Spinal cord (tissue), 10 donors: ENCODE data around the gene ECSIT. TPM values are rescaled to one million over a fixed set of nuclear protein-coding genes. Genes with fewer than 3 reads are reported as not detected.
"Not testable (repeated sequence)": the region's sequence is repeated elsewhere in the genome, so short reads cannot be mapped to it uniquely, and the experiment has no call there.

ENCODE experiments used
- DNase-seq, 6 donors: peaks; one replicate each; pipeline versions ENCODE4 v3.0.0 to v3.0.0-alpha.2; 2013 to 2015; ENCODE audit warnings: low spot score in 6 of 6, low read depth in 4 of 6
- H3K27ac ChIP-seq: one replicate; pipeline ENCODE4 v1.5.1; 2013; ENCODE audit warnings: low read depth, low read length, control low read depth
- H3K27me3 ChIP-seq: one replicate; pipeline ENCODE4 v1.6.1; 2013; ENCODE audit warnings: low read length; ENCODE audit not compliant: control insufficient read depth, insufficient read depth
- H3K36me3 ChIP-seq: one replicate; pipeline ENCODE4 v1.6.1; 2013; ENCODE audit warnings: low read length; ENCODE audit not compliant: control insufficient read depth, insufficient read depth
- H3K4me1 ChIP-seq: one replicate; pipeline ENCODE4 v1.6.1; 2013; ENCODE audit warnings: low read length; ENCODE audit not compliant: control insufficient read depth, insufficient read depth
- H3K4me3 ChIP-seq: one replicate; pipeline ENCODE4 v1.5.1; 2013; ENCODE audit warnings: low read depth, low read length, control low read depth
- H3K9me3 ChIP-seq: one replicate; pipeline ENCODE4 v1.6.1; 2013; ENCODE audit warnings: low read length; ENCODE audit not compliant: control insufficient read depth, insufficient read depth
- WGBS: methylation state at CpG from one replicate; pipeline ENCODE4 v1.1.5; 2013; ENCODE audit warnings: missing lambda C conversion rate; ENCODE audit not compliant: insufficient coverage; 5-methylcytosine and 5-hydroxymethylcytosine counted together
- polyA plus RNA-seq, 2 donors: library from polyadenylated mRNA; unstranded; fragments of 120-200 nt; gene quantifications; one replicate each; pipeline ENCODE4 v1.2.1, GENCODE V29; 2013; ENCODE audit not compliant: insufficient read length in 2 of 2
- total RNA-seq, 2 donors: library from RNA; depleted of rRNA in 1 of 2; stranded (reverse); fragments of 120-200 nt in 1 of 2; fragments of >200 nt in 1 of 2; gene quantifications; one replicate each; pipeline versions ENCODE4 v1.2.3 to v1.2.4, GENCODE V29; 2013 to 2014
- donor health status: healthy.

Gene ECSIT
- total and polyA plus RNA-seq, 4 donors = 31.1 to 77.8 (median 56.9) TPM

GRCh38 chr19:11480715-11481533, 48.0 kb downstream of the ECSIT start, which contains the start of gene ELAVL3:
ELAVL3 (minus strand) TSS chr19:11481046; CDS start chr19:11480608, 438 bp downstream.
- Histone ChIP-seq H3K9me3 (no peaks in the 10 kb centered on the region), H3K36me3 (peaks cover 39% of the 10 kb centered on the region), H3K4me3 (peak within 1 kb of the TSS; percentile 61), H3K4me1 (peaks cover 41% of the 10 kb centered on the region), H3K27me3 (peaks cover 12% of the 10 kb centered on the region), H3K27ac (peak within 1 kb of the TSS; percentile 57)
- WGBS = 3% methylated on average over 64 of the region's 77 CpGs
- DNase-seq = peak in 4 of 6 donors; percentile 64 to 93 (median 82)

DNA sequence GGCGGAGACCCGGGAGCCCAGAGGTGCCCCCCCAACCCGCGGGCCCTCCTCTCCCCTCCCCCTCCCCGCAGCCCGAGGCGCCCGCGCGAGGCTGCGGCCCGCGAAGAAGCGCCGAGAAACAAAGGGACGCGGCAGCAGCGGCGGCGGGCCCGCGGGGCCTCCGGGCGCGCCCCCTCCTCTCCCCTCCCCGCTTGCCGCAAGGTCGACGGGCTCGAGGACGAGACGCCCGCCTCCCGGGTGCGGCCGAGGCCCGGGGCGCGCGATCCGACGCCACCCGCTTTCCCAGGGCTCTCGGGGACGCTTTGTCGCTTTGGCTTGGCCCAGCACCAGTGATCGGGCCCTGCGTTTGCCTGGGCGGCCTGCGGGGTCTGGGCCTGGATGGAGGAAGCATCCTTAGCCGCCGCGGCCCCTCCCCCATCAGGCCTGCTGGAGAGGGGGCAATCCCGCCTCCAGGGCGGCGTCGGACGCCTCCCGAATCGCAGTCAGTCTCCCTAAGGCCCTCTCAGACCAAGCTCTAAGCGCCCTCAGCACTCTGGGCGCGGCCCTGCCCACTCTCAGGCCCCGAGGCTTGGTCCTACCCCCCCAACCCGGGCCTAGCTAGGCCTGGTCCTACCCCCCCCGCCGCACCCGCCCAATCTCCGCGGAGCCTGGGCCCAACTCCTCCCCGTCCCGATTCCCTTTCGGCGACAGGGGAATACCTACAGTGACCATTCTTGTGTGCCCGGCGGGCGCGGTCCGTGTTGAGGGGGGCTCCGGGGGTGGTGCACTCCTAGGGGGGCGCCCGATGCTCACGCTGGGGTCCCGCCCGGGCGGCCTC, 48.8 kb downstream of the ECSIT start:
- Histone ChIP-seq H3K27me3 (peaks cover 12% of the 10 kb centered on the region), H3K4me1 (peaks cover 41% of the 10 kb centered on the region), H3K27ac (peak overlapping the region; percentile 25), H3K36me3 (peaks cover 35% of the 10 kb centered on the region), H3K4me3 (peak overlapping the region; percentile 61), H3K9me3 (no peaks in the 10 kb centered on the region)
- WGBS = 1% methylated on average over 82 of the region's 86 CpGs
- DNase-seq = peak in 2 of 6 donors; percentile 66 to 68

GRCh38 chr19:11479090-11479897, 49.6 kb downstream of the ECSIT start:
- peak overlapping the region; percentile 2 for H3K27ac ChIP-seq
- peaks cover 12% of the 10 kb centered on the region for H3K27me3 ChIP-seq

DNA sequence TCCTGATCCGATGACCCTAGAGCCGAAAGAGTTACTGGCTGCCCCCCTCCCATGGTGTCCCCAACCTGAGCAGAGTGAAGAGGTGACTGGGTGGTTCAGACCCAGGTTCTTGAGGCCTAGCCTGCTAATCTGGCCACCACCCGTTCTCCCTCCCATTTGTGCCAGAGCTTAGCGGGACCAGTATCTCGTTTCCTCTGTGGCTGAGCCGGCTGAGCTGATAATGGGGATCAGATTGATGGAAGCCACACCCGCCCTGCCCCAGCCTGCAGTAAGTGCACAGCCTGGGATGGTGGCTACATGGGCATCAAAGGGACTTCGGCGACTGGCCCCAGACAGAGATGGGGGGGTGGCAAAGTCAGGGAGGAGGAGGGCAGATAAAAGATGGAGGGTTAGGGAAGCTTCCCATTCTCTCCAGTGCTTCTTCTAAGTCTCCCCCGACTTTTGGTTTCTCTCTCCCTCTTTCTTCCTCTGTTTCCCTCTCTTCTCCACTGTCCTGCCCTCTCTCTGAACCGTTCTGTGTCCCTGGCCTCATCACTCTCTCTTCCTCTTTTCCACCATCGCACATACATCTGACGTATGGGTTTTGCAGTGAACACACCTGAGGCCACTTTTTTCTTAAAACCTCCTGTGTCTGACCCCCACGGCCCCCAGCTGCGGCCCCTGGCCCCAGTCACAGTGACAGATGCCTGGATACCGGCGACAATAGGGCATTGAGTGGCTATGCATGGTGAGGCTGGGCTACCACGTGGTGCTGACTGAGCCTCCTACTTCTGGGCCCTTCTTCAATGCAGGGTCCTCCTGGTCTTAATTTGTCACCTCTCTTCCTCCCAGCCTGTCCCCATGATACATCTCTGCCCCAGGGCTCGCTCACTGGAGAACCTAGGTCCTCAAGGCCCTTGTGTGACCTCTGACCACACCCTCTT, 50.5 kb downstream of the ECSIT start:
- 60% methylated on average over 16 of the region's 19 CpGs for WGBS
- peak overlapping the region; percentile 39 for H3K4me3 ChIP-seq
- H3K9me3 ChIP-seq = no peaks in the 10 kb centered on the region
- peaks cover 12% of the 10 kb centered on the region for H3K27me3 ChIP-seq
- H3K4me1 ChIP-seq = peaks cover 41% of the 10 kb centered on the region
- H3K36me3 ChIP-seq = peaks cover 25% of the 10 kb centered on the region
- H3K27ac ChIP-seq = peak overlapping the region; percentile 2
- peak in 1 of 6 donors; percentile 15 for DNase-seq

More at GRCh38 chr19:11479090-11479897, 49.6 kb downstream of the ECSIT start:
- no peaks in the 10 kb centered on the region for H3K9me3 ChIP-seq
- WGBS = 6% methylated on average over 58 of the region's 62 CpGs
- DNase-seq = peak in 3 of 6 donors; percentile 43 to 90 (median 88)
- H3K36me3 ChIP-seq = peaks cover 33% of the 10 kb centered on the region
- H3K4me1 ChIP-seq = peaks cover 41% of the 10 kb centered on the region
- peak overlapping the region; percentile 39 for H3K4me3 ChIP-seq

DNA sequence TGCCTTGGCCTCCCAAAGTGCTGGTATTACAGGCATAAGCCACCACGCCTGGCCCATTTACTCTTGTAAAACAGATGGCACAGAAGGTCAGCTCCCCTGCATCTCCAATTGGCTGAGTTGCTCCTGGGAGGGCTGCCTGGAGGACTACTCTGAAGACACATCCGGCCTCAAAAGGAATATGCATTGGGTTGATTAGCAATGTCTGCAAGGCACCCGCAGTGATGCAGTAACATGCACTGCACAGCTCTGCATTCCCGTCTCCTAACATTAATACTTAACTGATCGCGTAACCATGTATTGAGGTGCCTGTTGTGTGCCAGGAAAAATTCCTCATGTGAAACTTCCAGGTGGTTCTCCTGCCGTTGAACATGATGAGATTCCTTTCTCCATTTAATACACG, 53.1 kb downstream of the ECSIT start:
- Histone ChIP-seq H3K4me1 (peaks cover 17% of the 10 kb centered on the region), H3K36me3 (peaks cover 27% of the 10 kb centered on the region), H3K27me3 (peaks cover 2% of the 10 kb centered on the region), H3K4me3 (no peak overlapping the region), H3K9me3 (no peaks in the 10 kb centered on the region), H3K27ac (no peak overlapping the region)
- no CpG with 5 or more reads among the region's 8 CpGs for WGBS
- DNase-seq = no peak

GRCh38 chr19:11475343-11475742, 53.6 kb downstream of the ECSIT start:
- WGBS = no CpG with 5 or more reads among the region's 3 CpGs
- Histone ChIP-seq H3K4me1 (peaks cover 17% of the 10 kb centered on the region), H3K36me3 (peaks cover 28% of the 10 kb centered on the region)
- not testable (repeated sequence) for H3K27me3 ChIP-seq, DNase-seq, H3K4me3 ChIP-seq, H3K27ac ChIP-seq, H3K9me3 ChIP-seq

DNA sequence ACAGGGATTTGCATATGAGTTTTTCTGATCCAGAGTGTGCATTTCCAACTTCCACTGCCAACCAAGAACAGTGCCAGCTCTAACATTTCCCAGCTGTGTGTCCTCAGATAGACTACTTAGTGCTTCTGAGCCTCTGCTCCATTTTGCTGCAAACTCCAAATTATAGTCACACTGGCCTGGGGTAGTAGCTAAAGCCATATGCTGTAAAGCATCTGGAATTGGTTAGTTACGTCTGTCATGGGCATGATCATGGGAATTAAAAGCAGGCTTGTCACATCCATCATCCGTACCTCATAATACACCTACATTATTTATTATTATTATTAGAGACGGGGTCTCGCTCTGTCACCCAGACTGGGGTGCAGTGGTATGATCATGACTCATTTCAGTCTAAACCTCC, 55.2 kb downstream of the ECSIT start:
- no peak overlapping the region for H3K4me3 ChIP-seq
- H3K4me1 ChIP-seq = peaks cover 8% of the 10 kb centered on the region
- peaks cover 39% of the 10 kb centered on the region for H3K36me3 ChIP-seq
- no peaks in the 10 kb centered on the region for H3K9me3 ChIP-seq
- WGBS = no CpG with 5 or more reads among the region's 4 CpGs
- DNase-seq = no peak
- no peak overlapping the region for H3K27ac ChIP-seq
- H3K27me3 ChIP-seq = no peaks in the 10 kb centered on the region

DNA sequence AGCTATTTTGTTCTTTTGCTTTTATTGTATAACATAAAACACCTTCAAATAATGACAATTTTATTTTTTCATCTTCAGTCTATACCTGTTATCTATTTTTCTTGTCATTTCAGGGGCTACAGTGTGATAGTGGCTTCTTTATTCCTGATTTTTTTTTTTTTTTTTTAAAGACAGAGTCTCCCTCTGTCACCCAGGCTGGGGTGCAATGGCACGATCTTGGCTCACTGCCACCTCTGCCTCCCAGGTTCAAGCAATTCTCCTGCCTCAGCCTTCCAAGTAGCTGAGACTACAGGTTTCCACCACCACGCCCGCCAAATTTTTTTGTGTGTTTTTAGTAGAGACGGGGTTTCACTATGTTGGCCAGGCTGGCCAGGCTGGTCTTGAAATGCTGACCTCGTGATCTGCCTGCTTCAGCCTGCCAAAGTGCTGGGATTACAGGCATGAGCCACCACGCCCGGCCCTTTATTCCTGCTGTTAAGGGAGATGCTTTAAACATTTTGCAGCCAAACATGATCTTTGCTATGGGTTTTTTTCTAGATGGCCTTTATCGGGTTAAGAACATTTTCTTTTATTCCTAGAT, 60.6 kb downstream of the ECSIT start:
- not testable (repeated sequence) for H3K4me1 ChIP-seq, H3K4me3 ChIP-seq, H3K9me3 ChIP-seq, H3K27me3 ChIP-seq, H3K27ac ChIP-seq, DNase-seq
- H3K36me3 ChIP-seq = peaks cover 57% of the 10 kb centered on the region
- 63% methylated on average over 1 of the region's 8 CpGs for WGBS
